Naive B cell (primary cell): ENCODE measurements around the gene MIER1. TPM values are rescaled to one million over a fixed set of nuclear protein-coding genes. Genes with fewer than 3 reads are reported as not detected.
A peak's percentile ranks its signal among the peaks of the same experiment; 100 is the strongest.

Experiments used
- ATAC-seq, 2 donors: fragments of 150-1000 bp; cut with Tn5 transposase; 2 replicates each; pipeline ENCODE4 v1.10.0; 2021; ENCODE audit warnings: low read depth in 2 of 2, mild to moderate bottlenecking in 2 of 2, moderate library complexity in 2 of 2
- DNase-seq: peaks from one replicate; pipeline ENCODE4 v3.0.0; 2022
- H3K27ac Mint-ChIP-seq, 6 donors: one replicate each; pipeline ENCODE4 v1.8.0; 2020 to 2022; ENCODE audit warnings: mild to moderate bottlenecking in 6 of 6, mixed read lengths in 6 of 6, moderate library complexity in 5 of 6, inconsistent platforms in 2 of 6
- H3K27me3 Mint-ChIP-seq, 3 donors: one replicate each; pipeline ENCODE4 v1.8.0; 2021 to 2022; ENCODE audit warnings: mixed read lengths in 3 of 3, mild to moderate bottlenecking in 1 of 3
- H3K36me3 Mint-ChIP-seq, 2 donors: one replicate each; pipeline ENCODE4 v1.8.0; 2020 to 2022; ENCODE audit warnings: mixed read lengths in 2 of 2, inconsistent platforms in 1 of 2, mild to moderate bottlenecking in 1 of 2
- H3K4me1 Mint-ChIP-seq, 3 donors: one replicate each; pipeline ENCODE4 v1.8.0; 2020 to 2022; ENCODE audit warnings: mixed read lengths in 3 of 3, inconsistent platforms in 1 of 3, mild to moderate bottlenecking in 1 of 3, moderate library complexity in 1 of 3
- H3K4me3 Mint-ChIP-seq, 8 donors: one replicate each; pipeline ENCODE4 v1.8.0; 2020 to 2022; ENCODE audit warnings: mild to moderate bottlenecking in 8 of 8, mixed read lengths in 8 of 8, moderate library complexity in 8 of 8, inconsistent platforms in 2 of 8
- H3K9me3 Mint-ChIP-seq, 7 donors: one replicate each; pipeline ENCODE4 v1.8.0; 2020 to 2022; ENCODE audit warnings: mixed read lengths in 7 of 7, mild to moderate bottlenecking in 5 of 7, inconsistent platforms in 2 of 7, moderate library complexity in 1 of 7
- polyA plus RNA-seq, 6 donors: library from polyadenylated mRNA; unstranded; fragments of 300-500 nt; fragmentation: Illumina TruSeq; gene quantifications; one replicate each; pipeline ENCODE4 v1.2.3, GENCODE V29; 2021; ENCODE audit warnings: low read depth in 6 of 6

Gene MIER1
- polyA plus RNA-seq, 6 donors from 2014 or later = 21.1 to 40.5 (median 35.9) TPM

DNA sequence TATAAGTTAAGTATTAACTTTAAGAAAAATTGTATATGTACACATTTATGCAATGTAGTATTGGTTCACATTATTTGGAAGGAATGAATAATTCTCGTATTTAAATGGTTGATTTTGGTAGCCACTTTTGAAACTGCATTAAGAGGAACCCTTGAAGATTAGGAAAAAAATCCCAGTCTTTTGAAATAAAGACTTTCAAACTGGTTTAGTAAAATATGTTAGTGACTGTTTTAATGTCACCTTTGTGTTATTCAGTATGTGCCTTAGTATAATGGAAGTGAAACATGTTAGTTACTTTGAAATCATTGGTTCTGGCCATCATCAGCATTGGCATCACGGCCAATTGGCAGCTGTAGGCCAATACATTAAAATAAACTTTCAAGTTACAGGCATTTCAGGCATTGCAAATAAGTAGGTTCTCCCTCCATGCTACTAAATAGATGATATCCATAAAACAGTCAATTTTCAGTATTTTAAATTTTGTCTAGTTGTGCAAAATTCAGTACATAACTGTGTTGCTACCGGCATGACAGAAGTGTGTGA is 4.4 kb downstream of the MIER1 start:
- no peaks in the 10 kb centered on the region for H3K9me3 Mint-ChIP-seq
- peak overlapping the region in 4 of 6 donors; percentile 47 to 97 (median 83) for H3K27ac Mint-ChIP-seq
- no peaks in the 10 kb centered on the region for H3K36me3 Mint-ChIP-seq
- peak overlapping the region in 7 of 8 donors; percentile 85 to 97 (median 91) for H3K4me3 Mint-ChIP-seq
- no peaks in the 10 kb centered on the region for H3K27me3 Mint-ChIP-seq
- ATAC-seq (no peak), DNase-seq (no peak)
- H3K4me1 Mint-ChIP-seq = peaks cover 41 to 57% (median 44%) of the 10 kb centered on the region in 3 donors

DNA sequence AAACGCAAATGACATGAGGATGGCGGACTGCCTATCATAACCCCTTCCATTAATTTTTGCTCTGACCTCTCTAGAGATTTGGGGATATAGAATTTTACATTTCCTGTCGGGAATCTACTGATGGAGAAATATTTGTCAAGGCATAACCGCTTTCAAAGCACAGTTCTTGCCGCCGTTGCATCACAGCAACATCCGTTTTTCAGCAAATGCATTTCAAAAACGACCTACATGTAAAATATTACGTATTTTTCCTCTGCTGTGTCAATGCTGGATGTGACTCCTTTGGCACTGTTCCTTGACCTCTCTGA is 4.9 kb downstream of the MIER1 start:
- DNase-seq (no peak), ATAC-seq (no peak)
- H3K36me3 Mint-ChIP-seq = no peaks in the 10 kb centered on the region
- no peaks in the 10 kb centered on the region for H3K27me3 Mint-ChIP-seq
- H3K4me3 Mint-ChIP-seq = peak overlapping the region; percentile 85 to 97 (median 92)
- H3K4me1 Mint-ChIP-seq = peaks cover 37 to 57% (median 44%) of the 10 kb centered on the region in 3 donors
- peak overlapping the region; percentile 75 to 98 (median 95) for H3K27ac Mint-ChIP-seq
- no peaks in the 10 kb centered on the region for H3K9me3 Mint-ChIP-seq

DNA sequence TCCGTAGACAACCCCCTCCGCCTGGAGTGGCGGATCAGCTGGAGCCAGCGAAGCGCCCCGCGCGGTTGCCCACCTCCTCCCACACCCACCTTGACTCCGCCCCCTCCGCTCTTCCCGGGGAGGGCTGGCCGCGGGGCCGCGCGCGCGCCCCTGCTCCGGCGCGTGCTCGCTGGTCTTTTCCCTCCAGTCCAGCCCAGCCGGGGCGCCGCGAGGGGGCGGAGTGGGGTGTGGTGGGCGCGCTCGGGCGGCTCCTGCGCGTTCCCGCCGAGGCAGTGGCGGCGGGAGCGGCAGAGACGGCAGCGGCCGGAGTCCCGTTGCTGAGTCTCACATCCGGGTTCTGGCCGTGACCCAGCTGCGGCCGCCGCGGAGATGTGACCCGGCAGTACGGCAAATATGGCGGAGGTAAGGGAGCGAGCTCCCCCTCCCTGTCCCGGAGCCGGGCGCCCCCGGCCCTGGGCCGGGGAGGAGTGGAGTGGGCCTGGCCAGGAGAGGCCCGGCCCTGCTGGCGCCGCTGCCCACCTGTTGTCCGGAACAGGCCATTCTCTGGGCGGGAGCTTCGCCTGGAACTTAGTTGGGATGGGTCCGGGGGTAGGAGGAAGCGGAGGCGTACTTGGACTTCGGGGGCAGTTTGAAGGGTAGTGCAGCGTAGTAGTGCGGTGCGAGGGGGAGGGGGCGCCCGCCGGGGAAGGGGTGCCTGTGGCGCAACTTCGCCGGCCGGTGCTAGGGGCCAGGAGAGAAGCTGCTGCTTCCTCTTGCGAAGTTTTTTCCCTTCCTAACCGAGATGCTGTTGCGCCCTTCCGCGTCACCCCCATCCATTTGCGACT is 5.4 kb downstream of the MIER1 start:
- H3K27ac Mint-ChIP-seq = peak overlapping the region; percentile 91 to 98 (median 96)
- no peaks in the 10 kb centered on the region for H3K9me3 Mint-ChIP-seq
- no peaks in the 10 kb centered on the region for H3K36me3 Mint-ChIP-seq
- H3K4me1 Mint-ChIP-seq = peaks cover 36 to 61% (median 45%) of the 10 kb centered on the region in 3 donors
- H3K4me3 Mint-ChIP-seq = peak overlapping the region; percentile 85 to 97 (median 92)
- H3K27me3 Mint-ChIP-seq = no peaks in the 10 kb centered on the region
- peak; percentile 72 to 73 for ATAC-seq
- peak; percentile 97 for DNase-seq

DNA sequence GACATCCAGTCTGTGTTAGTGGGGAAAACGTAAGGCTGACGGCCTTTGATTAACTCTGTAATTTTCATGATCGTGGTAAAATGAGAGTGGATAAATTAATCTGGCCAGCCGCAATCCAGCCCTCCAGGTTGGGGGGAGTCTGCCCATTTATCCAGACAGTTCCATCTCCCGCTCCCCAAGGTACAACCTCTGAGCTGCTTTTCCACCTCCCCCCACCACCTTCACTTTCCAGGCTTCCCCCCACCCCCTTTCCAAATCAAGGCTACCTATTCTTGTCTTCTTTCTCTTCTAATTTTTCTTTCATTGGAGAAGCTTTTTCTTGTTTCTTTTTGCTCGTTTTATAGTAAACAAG is 6.0 kb downstream of the MIER1 start:
- H3K27ac Mint-ChIP-seq = peak overlapping the region; percentile 83 to 98 (median 94)
- peak overlapping the region; percentile 85 to 97 (median 92) for H3K4me3 Mint-ChIP-seq
- H3K36me3 Mint-ChIP-seq = no peaks in the 10 kb centered on the region
- DNase-seq (no peak), ATAC-seq (no peak)
- no peaks in the 10 kb centered on the region for H3K27me3 Mint-ChIP-seq
- H3K9me3 Mint-ChIP-seq = no peaks in the 10 kb centered on the region
- H3K4me1 Mint-ChIP-seq = peaks cover 31 to 57% (median 45%) of the 10 kb centered on the region in 3 donors

DNA sequence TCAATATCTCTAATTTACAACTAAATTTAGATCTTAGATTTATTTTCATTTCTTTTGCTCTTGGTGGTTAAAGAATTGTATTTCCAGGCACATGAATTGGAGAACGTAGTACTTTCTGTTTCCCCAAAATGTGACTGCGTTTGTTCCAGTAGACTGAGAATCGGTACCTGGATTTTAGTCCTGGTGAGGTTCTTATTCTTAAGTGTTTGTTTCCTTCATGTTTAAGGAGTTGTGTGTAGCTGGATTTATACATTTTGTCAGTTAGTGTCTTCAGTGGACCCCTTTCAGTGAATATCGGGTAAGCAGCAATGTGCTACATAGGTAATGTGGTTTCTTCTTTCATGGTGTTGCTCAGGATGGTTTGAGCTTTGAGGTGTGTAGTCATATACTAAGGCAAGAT is 6.8 kb downstream of the MIER1 start:
- H3K4me1 Mint-ChIP-seq = peaks cover 31 to 54% (median 42%) of the 10 kb centered on the region in 3 donors
- H3K9me3 Mint-ChIP-seq = no peaks in the 10 kb centered on the region
- H3K36me3 Mint-ChIP-seq = no peaks in the 10 kb centered on the region
- peak overlapping the region; percentile 85 to 97 (median 92) for H3K4me3 Mint-ChIP-seq
- peak overlapping the region; percentile 1 to 98 (median 66) for H3K27ac Mint-ChIP-seq
- H3K27me3 Mint-ChIP-seq = no peaks in the 10 kb centered on the region
- DNase-seq (no peak), ATAC-seq (no peak)

DNA sequence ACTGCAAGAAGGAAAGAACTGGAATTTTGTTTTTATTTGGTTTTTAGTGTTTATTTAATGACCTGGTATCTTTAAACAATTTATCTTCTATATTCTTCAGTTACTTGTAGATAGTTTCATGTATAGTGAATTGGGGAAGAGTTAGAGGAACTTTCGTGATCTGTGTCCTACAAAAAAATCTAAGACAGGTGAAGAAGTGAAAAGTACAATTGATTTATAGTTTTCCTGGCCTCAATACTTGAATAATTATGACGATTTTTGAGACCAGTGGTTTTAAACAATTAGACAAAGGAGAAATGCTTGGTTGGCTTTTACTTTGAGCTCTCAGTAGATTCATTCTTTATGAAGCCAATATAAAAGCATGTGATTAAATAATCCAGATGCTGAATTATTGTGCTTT is 7.5 kb downstream of the MIER1 start:
- no peaks in the 10 kb centered on the region for H3K9me3 Mint-ChIP-seq
- H3K4me3 Mint-ChIP-seq = peak overlapping the region in 7 of 8 donors; percentile 9 to 97 (median 30)
- H3K27me3 Mint-ChIP-seq = no peaks in the 10 kb centered on the region
- peak overlapping the region in 2 of 6 donors; percentile 57 to 91 for H3K27ac Mint-ChIP-seq
- ATAC-seq = no peak
- DNase-seq = no peak
- peaks cover 34 to 61% (median 46%) of the 10 kb centered on the region in 3 donors for H3K4me1 Mint-ChIP-seq
- H3K36me3 Mint-ChIP-seq = no peaks in the 10 kb centered on the region

DNA sequence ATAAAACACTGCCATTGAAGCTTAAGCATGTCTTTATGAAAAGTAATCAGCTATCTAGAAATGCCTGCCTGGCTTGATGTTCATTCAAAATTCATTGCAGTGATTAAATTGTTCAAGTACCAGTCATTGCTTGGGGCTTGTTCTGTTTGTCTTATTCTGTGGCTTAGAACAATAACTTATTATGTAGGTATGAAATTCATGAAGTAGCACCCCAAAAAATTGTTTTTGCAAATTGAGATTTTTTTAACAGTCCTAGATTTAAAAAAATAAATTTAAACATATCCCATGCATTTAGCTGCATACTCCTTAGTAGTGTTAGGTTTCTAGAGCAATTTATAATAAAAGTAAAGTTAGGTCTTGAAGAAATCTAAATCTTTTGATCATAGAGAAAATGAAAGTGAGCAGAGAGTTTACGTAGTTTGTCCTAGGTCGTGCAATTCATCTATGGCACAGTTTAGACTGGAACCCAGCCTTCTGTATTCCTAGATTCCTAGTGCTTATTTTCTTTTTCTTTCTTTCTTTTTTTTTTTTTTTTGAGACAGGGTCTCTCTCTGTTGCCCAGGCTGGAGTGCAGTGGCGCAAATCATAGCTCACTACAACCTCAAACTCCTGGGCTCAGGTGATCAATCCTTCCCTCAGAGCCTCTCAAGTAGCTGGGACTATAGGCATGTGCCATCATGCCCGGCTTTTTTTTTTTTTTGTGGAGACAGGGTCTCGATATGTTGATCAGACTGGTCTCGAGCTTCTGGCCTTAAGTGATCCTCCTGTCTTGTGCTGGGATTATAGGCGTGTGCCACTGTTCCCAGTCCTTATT is 9.3 kb downstream of the MIER1 start:
- peak overlapping the region in 7 of 8 donors; percentile 15 to 64 (median 39) for H3K4me3 Mint-ChIP-seq
- H3K4me1 Mint-ChIP-seq = peaks cover 41 to 74% (median 59%) of the 10 kb centered on the region in 3 donors
- H3K9me3 Mint-ChIP-seq = no peaks in the 10 kb centered on the region
- no peaks in the 10 kb centered on the region for H3K36me3 Mint-ChIP-seq
- DNase-seq (no peak), ATAC-seq (no peak)
- H3K27me3 Mint-ChIP-seq = no peaks in the 10 kb centered on the region
- H3K27ac Mint-ChIP-seq = peak overlapping the region in 2 of 6 donors; percentile 57 to 66

DNA sequence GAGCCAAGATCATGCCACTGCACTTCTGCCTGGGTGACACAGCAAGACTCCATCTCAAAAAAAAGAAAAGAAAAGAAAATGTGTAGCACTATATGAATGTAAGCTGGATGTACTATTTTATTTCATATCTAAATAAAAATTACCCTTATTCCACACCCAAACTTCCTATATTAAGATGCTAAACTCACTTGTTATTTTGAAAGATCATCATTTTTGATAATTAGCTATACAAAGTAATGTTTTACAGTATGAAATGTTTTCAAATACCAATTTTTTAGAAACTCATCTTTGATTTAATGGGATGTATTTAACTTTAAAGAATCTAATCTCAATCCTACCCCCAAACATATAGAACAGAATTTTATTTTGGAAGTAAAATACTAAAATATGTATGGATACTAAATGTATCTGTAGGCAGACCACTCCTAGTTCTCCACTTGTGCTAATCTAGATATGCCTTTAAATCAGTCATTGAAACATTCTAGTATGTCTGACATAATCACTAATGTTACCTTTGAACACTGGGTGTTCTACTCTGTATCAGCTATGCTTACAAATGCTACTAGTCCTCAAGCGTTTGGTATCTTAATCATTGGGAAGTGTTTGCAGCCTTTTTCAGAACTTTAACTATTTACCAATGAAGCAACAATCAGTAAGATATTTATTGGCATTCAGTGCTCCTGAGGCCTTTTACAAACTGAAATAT is 12.9 kb downstream of the MIER1 start:
- DNase-seq = no peak
- Mint-ChIP-seq H3K4me3 (peak overlapping the region in 1 of 8 donors; percentile 19), H3K27ac (no peak overlapping the region), H3K4me1 (peaks cover 28 to 52% (median 35%) of the 10 kb centered on the region in 3 donors), H3K27me3 (no peaks in the 10 kb centered on the region), H3K9me3 (no peaks in the 10 kb centered on the region), H3K36me3 (peaks cover 5 to 8% of the 10 kb centered on the region in 2 donors)
- ATAC-seq = no peak

DNA sequence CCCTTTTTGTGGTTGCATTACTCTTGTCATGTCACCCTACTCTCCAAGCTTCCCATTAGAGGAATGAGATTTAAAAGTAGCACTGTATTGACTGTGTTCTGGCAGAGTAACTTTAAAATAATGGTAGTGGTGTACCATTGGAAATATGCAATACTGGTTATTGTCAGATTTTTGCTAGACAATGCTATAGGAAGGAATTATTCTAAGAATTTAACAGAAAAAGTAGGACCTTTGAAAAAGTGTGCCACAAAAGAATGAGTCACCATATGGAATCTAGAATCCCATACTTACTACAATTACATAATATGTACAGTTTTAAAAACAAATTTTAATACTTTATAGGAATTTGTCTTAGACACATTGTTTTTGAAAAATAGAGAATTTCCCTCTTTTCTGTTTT is 13.8 kb downstream of the MIER1 start:
- H3K36me3 Mint-ChIP-seq = peaks cover 7 to 8% of the 10 kb centered on the region in 2 donors
- no peaks in the 10 kb centered on the region for H3K9me3 Mint-ChIP-seq
- H3K4me3 Mint-ChIP-seq = peak overlapping the region in 1 of 8 donors; percentile 4
- DNase-seq (no peak), ATAC-seq (no peak)
- H3K4me1 Mint-ChIP-seq = peaks cover 24 to 44% (median 32%) of the 10 kb centered on the region in 3 donors
- no peak overlapping the region for H3K27ac Mint-ChIP-seq
- no peaks in the 10 kb centered on the region for H3K27me3 Mint-ChIP-seq

DNA sequence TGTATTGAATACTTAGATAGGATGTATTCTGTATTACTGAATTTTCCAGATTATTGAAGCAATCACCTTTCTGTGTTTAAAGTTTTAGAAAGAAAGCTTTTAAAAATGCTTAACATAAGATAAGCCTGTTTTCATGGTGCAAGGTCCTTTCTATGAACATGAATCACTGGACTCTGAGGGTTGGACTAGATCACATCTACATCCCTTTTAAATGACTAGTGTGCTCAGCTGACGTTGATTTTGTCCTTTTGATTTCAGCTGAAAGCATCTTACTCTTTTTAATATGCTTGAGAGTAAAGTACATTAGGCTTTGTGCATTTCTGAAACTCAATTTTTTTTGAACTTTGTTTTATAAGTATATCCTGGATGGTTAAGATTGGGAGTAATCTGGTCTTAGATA is 16.2 kb downstream of the MIER1 start:
- no peak for ATAC-seq
- no peaks in the 10 kb centered on the region for H3K9me3 Mint-ChIP-seq
- H3K4me1 Mint-ChIP-seq = peaks cover 25 to 26% (median 26%) of the 10 kb centered on the region in 3 donors
- H3K27me3 Mint-ChIP-seq = no peaks in the 10 kb centered on the region
- H3K36me3 Mint-ChIP-seq = peaks cover 9 to 10% of the 10 kb centered on the region in 2 donors
- DNase-seq = no peak
- H3K27ac Mint-ChIP-seq = no peak overlapping the region
- H3K4me3 Mint-ChIP-seq = no peak overlapping the region

DNA sequence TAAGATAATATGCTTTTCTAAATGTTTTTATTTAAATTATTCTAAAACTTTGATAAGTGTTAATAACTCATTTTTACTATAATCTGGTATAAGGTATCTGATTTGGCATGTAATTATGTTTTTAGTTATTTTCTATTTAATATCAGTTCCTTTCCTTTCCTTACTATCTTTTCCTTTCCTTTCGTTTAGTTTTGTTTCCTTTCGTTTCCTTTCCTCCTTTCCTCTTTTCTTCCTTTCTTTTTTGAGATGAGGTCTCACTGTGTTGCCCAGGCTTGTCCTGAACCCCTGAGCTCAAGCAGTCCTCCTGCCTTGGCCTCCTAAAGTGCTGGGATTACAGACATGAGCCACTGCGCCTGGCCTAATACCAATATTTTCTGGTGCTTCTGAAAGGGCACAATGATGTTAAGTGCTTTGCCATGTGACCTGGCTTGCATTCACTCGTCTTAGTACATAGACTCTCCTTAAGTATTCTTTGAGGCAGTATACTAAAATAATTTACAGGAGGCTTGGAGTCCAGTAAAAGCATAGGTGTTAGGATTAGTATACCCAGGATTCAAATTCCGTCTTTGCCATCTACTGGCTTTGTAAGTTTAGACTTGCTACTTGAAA is 18.7 kb downstream of the MIER1 start:
- DNase-seq = no peak
- H3K27ac Mint-ChIP-seq = peak overlapping the region; percentile 2 to 56 (median 21)
- no peak overlapping the region for H3K4me3 Mint-ChIP-seq
- peaks cover 12 to 32% (median 24%) of the 10 kb centered on the region in 3 donors for H3K4me1 Mint-ChIP-seq
- H3K36me3 Mint-ChIP-seq = peaks cover 29 to 30% of the 10 kb centered on the region in 2 donors
- H3K27me3 Mint-ChIP-seq = no peaks in the 10 kb centered on the region
- H3K9me3 Mint-ChIP-seq = no peaks in the 10 kb centered on the region
- ATAC-seq = no peak

DNA sequence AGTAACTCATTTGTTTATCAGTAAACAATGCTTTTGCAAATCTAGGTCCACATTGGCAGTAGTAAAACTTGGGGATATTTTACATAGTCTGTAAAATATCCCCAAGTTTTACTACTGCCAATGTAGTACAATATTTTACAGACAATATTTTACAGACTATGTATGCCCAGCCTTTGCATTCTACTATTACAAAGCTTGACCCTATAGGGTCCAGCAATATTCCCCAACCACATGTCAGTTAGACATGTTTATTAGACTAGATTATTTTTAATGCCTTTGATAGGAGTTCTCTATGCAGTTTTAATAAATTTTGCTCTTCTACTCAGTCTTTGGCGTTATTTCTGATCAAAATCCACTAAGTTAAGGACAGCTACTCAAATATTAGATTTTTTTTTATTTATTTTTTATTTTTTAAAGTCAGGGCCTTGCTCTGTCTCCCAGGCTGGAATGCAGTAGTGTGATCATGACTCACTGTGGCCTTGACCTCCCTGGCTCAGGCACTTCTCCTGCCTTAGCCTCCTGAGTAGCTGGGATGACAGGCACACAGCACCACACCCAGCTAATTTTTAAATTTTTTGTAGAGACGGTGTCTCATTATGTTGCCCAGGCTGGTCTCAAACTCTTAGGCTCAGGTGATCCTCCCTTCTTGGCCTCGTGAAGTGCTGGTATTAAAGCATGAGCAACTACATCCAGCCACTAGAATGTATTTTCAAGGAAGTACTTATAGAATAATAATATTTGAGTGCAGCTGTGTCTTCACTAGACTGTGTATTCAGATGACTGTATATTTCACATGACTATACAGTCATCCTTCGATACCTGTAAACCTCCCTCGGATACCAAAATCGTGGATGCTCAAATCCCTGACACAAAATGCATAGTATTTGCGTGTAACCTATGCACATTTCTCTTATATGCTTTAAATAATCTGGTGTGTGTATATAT is 19.8 kb downstream of the MIER1 start:
- ATAC-seq = no peak
- H3K27me3 Mint-ChIP-seq = no peaks in the 10 kb centered on the region
- no peak for DNase-seq
- H3K4me3 Mint-ChIP-seq = no peak overlapping the region
- H3K27ac Mint-ChIP-seq = no peak overlapping the region
- no peaks in the 10 kb centered on the region for H3K9me3 Mint-ChIP-seq
- H3K36me3 Mint-ChIP-seq = peaks cover 29 to 30% of the 10 kb centered on the region in 2 donors
- peaks cover 8 to 23% (median 19%) of the 10 kb centered on the region in 3 donors for H3K4me1 Mint-ChIP-seq
